GM20431 (cell line): Measurements from ENCODE around the gene CYSRT1.
"Not testable (repeated sequence)": the region's sequence is repeated elsewhere in the genome, so short reads cannot be mapped to it uniquely, and the experiment has no call there.

Experiments used
- in situ Hi-C: fragments of 300-500 bp; cut with MseI, MboI; formaldehyde crosslinking; loops from one replicate; pipeline ENCODE4 v1.15.0; 2020; ENCODE audit warnings: low sequenced_read_pairs; ENCODE audit not compliant: unreplicated experiment

CYSRT1 gene

GRCh38 chr9:137244486-137245449, 19.8 kb downstream of the CYSRT1 start:
- in situ Hi-C loops: no loop called here

- in situ Hi-C loops: no loop called here
These were observed 20.8 kb downstream of the CYSRT1 start for GRCh38 chr9:137245450-137246421.

DNA sequence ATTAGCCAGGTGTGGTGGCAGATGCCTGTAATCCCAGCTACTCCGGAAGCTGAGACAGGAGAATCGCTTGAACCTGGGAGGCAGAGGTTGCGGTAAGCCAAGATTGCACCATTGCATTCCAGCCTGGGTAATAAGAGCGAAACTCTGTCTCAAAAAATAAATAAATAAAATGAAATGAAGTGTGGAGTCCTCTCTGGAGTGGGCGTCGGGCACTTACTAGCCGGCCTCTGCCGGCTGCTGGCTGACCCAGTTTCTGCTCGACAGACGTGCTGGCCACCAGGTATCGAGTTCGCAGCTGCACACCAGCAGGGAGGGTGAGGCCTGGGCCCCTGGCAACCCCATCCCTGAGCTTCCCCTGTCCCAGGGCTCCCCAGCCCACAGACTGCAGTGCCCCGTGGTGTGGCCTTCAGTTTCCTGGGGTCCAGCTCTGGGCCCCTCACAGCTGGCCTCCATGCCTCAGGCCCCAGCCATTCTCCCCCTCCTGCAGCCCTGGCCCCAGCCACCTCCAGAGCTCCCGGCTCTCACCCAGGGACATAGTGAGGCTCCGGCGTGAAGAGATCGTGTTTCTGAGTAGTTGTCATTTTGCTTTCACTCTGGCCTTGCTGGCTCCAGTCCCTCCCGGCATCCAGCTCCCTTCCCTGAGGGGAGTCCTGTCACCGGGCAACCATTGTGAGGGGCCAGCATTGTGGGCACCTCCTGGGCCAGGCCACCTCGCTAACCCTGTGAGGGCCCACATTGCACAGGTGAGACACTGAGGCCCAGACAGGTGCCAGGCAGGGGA, 22.4 kb downstream of the CYSRT1 start:
- in situ Hi-C loops: no loop called here

DNA sequence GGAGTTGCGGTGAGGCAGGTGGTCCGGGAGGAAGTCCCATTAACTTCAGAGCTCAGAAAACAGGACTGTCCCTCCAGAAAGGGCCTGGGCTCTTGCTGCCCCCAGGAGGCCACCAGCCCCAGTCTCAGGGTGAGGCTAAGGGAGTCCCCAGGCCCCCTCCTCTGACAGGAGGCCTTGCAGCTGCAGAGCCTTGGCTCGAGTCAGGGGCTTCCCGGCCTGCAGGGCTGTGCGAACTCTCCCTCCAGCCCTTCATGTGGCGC, 22.9 kb downstream of the CYSRT1 start:
- in situ Hi-C loops: no loop called here

DNA sequence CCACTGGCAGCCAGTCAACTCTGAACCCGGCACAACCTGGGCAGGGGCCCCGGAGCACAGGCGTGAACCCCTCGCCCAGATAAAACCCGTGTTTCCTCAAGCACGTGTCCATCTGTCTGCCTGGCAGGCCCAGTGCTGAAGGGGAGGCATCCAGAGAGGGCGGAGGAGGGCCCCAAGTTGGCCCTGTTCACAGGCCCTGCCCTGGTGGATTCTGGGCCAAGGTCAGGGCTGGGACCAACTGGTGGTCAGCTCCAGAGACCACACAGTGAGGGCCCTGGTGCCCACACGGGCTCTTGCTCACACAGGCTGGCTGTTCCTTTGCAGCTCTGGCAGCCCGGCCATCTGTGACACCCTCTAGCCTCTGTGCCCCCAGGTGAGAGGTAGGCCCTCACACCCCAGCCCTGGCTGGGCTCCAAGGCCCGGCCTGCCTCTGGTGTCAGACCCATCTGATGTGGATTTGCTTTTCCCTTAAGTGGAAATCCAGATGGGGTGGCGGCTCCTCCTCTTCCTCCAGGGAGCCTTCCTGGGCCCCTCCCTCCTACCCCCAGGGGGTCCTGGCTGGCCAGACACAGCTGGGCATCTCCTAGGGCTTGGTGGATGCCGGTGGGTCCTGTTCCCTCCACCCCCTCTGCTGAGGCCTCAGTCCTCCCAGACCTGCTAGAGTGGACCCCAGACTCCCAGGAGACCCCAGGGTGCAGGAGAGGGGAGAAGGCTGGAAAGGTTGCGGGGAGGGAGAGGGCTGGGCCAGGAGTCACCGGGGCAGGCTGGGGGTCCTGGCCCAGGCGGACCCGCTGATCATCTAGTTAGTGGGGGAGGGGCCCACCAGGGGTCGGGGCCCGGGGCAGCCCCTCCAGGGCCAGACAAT, 25.6 kb downstream of the CYSRT1 start:
- in situ Hi-C loops: no loop called here

- in situ Hi-C loops: no loop called here
These were observed 26.2 kb downstream of the CYSRT1 start, which contains the start of gene STPG3 for GRCh38 chr9:137251194-137251461. Gene STPG3 (plus strand): TSS chr9:137251286. CDS start chr9:137251287, 1 bp downstream.

DNA sequence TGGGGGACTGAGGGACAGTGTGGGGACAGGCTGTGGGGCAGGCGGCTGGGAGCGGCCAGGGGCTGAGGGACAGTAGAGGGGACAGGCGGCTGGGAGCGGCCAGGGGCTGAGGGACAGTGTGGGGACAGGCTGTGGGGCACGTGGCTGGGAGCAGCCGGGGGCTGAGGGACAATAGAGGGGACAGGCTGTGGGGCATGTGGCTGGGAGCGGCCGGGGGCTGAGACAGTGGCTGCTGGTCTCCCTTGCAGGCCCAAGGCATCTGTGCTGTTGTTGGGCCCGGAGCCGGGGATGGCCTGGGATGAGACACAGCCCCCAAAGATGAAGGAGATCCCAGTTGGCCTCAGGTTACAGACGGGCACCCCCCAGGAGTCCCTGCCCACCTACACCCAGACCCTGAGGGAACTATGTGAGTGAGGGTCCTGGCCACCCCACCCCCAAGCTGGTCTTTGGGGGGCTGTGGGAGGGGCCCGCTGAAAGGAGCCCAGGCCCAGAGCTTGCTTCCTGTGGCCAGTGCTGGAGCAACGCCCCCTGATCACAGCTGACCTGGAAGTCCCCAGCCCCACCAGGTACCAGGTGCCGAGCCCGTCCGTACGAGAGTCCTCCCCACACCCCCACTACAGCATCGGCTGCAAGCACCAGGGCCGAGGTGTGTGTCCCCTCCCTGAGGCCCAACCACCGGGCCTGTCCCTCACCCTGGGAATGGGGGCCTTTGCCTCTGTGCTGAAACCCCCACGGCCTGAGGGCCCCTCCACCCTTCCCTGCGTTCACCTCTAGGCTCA, 26.7 kb downstream of the CYSRT1 start:
- in situ Hi-C loops: no loop called here

DNA sequence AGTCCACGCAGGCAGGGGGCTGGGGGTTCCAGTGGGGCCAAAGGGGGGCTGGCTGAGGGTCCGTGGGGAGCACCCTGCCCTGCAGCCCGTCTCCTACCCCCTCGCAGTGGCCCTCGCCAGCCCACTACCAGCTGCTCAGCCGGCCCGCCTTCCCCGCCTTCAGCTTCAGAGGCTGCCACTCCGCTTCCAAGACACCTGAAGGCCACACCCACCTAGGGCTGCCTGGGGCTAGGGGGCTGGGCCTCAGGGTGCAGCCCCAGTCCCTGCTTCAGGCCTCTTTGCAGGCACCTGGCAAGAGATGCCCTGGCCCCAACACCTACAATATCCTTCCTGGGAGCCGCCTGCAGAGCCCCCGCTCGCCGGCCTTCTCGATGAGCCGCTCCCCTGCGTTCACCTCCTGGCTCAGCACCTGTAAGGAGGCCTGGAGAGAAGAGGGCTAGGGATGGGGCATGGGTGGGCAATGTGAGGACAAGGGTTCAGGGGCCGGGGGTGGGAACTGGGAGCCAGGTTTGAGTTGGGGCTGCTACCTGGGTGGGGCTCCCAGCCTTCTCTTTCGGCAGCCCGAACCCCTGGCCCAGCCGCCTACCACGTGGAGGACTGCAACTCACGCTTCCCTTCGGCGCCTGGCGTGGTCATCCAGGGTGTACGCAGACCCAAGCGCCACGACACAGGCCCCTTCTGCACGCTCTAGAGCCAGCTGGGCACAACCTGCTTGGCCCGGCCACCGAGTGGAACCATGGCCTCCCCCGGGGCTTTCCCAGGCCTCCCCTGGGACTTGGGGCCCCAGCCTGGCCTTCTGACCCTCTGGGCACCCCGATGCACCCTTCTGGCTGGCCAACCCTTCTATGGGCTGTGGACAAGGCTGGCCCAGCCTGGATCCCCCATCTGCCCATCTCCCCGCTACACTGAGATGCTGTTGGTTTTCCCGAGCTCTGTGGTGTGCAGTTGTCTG, 27.9 kb downstream of the CYSRT1 start:
- in situ Hi-C loops: no loop called here

- in situ Hi-C loops: no loop called here
These were observed 29.0 kb downstream of the CYSRT1 start for GRCh38 chr9:137253717-137254623.

- in situ Hi-C loops: no loop called here
These were observed 29.9 kb downstream of the CYSRT1 start, which contains the start of gene NELFB for GRCh38 chr9:137254624-137255447. Gene NELFB (plus strand): TSS chr9:137255327.

DNA sequence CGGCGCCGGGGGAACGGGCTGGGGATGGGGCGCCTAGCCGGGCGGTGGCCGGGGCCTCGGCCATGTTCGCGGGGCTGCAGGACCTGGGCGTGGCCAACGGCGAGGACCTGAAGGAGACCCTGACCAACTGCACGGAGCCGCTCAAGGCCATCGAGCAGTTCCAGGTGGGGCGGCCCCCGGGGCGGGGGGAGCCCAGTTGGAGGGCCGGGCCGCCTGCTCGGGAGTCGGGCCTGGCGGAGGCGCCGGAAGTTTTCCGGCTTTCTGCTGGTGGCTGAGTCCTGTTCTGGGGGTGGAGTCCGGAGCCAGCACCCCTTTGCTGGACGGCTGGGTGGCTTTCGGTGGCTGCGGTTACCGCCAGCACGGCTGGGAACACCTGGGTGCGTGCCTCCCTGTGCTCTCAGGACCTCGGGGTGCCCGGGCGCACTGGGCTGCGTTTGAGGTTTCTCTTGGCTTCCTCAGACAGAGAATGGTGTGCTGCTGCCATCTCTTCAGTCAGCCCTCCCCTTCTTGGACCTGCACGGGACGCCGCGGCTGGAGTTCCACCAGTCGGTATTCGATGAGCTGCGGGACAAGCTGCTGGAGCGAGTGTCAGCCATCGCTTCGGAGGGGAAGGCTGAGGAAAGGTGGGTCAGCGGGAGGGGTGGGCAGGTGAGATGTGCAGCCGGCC, 30.6 kb downstream of the CYSRT1 start:
- in situ Hi-C loops: no loop called here

GRCh38 chr9:137256362-137256761, 31.4 kb downstream of the CYSRT1 start:
- in situ Hi-C loops: no loop called here

DNA sequence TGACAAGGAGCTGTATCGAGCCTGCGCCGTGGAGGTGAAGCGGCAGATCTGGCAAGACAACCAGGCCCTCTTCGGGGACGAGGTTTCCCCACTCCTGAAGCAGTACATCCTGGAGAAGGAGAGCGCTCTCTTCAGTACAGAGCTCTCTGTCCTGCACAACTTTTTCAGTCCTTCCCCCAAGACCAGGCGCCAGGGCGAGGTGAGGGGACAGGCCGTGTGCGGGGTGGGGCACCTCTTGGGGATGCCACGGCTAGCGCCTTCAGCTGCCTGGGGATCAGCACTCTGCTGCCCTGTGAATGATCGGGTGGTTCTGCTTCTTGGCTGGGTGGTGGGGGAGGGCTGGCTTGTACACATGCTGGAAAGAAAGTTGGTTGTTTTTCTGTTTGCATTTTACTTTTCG, 31.9 kb downstream of the CYSRT1 start:
- in situ Hi-C loops: no loop called here

DNA sequence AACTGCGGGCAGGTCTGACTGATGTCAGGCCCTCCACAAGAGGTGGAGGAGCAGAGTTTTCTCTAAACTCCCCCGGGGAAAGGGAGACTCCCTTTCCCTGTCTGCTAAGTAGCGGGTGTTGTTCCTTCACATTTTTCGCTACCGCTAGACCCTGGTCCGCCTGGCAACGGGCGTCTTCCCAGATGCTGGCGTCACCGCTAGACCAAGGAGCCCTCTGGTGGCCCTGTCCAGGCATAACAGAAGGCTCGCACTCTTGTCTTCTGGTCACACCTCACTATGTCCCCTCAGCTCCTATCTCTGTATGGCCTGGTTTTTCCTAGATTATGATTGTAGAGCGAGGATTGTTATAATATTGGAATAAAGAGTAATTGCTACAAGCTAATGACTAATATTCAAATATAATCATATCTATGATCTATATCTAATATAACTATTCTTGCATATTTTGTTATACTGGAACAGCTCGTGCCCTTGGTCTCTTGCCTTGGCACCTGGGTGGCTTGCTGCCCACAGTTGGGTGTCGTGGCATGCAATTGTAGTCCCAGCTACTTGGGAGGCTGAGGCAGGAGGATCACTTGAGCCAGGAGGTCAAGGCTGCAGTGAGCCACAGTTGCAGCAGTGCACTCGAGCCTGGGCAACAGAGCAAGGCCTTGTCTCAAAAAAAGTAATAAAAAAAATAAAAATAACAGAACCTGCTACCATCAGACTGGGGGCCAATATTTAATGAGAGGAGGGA, 37.4 kb downstream of the CYSRT1 start:
- in situ Hi-C loops: not testable (repeated sequence)

DNA sequence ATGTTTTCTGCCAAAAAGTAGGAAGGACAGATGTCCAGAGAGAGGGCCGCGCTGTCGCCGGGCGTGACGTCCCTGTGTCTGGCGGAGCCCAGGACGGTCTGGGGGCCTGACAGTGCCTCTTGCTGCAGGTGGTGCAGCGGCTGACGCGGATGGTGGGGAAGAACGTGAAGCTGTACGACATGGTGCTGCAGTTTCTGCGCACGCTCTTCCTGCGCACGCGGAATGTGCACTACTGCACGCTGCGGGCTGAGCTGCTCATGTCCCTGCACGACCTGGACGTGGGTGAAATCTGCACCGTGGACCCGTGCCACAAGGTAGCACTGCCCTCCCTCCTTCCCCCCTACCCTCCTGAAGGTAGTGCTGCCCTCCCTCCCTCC, 37.9 kb downstream of the CYSRT1 start:
- in situ Hi-C loops: no loop called here
